ENCODE measurements around the gene CT55. TPM values are rescaled to one million over a fixed set of nuclear protein-coding genes. Genes with fewer than 3 reads are reported as not detected.

The CT55 gene
- total RNA-seq, 1 experiment from 2014 or later: not detected

DNA sequence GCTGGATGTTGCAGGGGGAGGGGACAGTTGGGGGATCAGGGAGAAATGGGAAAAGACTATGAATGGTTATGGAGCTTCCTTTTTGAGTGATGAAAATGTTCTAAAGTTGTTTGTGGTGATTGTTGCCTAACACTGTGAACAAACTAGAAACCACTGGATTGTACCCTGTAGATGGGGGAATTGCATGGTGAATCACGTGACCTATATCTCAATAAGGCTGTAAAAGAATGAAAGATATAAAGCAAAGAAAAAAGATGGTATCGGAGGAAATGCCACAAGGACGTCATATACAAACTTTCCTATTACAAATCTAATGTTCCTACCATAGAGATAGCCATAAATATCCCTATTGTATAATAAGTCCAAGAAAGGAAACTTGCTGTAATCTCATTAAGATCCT, 20.6 kb upstream of the CT55 start:
- no peak overlapping the region for H3K27ac Mint-ChIP-seq (ENCODE audit: unreplicated experiment)
- no peaks in the 10 kb centered on the region for H3K9me3 Mint-ChIP-seq (ENCODE audit: unreplicated experiment)
- POLR2A ChIA-PET: no interaction called here
- H3K27me3 Mint-ChIP-seq (ENCODE audit: insufficient read depth, unreplicated experiment): peaks cover 12% of the 10 kb centered on the region
- BruUV-seq (replicated peaks): no TSS peak
- H3K36me3 Mint-ChIP-seq (ENCODE audit: insufficient read depth, unreplicated experiment): no peaks in the 10 kb centered on the region
- H3K4me3 Mint-ChIP-seq (ENCODE audit: unreplicated experiment): no peak overlapping the region
- no peaks in the 10 kb centered on the region for H3K4me1 Mint-ChIP-seq (ENCODE audit: low read depth, unreplicated experiment)
- no peaks in the 10 kb centered on the region for H3K36me3 ChIP-seq (ENCODE audit: control insufficient read depth, insufficient read depth, low read length)
- no peak for DNase-seq
- no peaks in the 10 kb centered on the region for H3K9me3 ChIP-seq
- no peaks in the 10 kb centered on the region for H3K27me3 ChIP-seq (replicated peaks; ENCODE audit: control insufficient read depth, insufficient read depth, low read length)
- TF ChIP-seq, protein P1, sequence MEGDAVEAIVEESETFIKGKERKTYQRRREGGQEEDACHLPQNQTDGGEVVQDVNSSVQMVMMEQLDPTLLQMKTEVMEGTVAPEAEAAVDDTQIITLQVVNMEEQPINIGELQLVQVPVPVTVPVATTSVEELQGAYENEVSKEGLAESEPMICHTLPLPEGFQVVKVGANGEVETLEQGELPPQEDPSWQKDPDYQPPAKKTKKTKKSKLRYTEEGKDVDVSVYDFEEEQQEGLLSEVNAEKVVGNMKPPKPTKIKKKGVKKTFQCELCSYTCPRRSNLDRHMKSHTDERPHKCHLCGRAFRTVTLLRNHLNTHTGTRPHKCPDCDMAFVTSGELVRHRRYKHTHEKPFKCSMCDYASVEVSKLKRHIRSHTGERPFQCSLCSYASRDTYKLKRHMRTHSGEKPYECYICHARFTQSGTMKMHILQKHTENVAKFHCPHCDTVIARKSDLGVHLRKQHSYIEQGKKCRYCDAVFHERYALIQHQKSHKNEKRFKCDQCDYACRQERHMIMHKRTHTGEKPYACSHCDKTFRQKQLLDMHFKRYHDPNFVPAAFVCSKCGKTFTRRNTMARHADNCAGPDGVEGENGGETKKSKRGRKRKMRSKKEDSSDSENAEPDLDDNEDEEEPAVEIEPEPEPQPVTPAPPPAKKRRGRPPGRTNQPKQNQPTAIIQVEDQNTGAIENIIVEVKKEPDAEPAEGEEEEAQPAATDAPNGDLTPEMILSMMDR (IDR thresholded peaks at IDR 0.05; ENCODE audit: insufficient read depth in 1 of 2, low read depth in 1 of 2, low read length in 1 of 2, severe bottlenecking in 1 of 2, unreplicated experiment in 1 of 2): no peak
- intact Hi-C loops (cut with micrococcal nuclease; ENCODE audit: unreplicated experiment): no loop called here
- CTCF ChIA-PET: no interaction called here
- no peak overlapping the region for H3K4me3 ChIP-seq (ENCODE audit: low read depth, low read length)
- H3K4me1 ChIP-seq: no peaks in the 10 kb centered on the region

DNA sequence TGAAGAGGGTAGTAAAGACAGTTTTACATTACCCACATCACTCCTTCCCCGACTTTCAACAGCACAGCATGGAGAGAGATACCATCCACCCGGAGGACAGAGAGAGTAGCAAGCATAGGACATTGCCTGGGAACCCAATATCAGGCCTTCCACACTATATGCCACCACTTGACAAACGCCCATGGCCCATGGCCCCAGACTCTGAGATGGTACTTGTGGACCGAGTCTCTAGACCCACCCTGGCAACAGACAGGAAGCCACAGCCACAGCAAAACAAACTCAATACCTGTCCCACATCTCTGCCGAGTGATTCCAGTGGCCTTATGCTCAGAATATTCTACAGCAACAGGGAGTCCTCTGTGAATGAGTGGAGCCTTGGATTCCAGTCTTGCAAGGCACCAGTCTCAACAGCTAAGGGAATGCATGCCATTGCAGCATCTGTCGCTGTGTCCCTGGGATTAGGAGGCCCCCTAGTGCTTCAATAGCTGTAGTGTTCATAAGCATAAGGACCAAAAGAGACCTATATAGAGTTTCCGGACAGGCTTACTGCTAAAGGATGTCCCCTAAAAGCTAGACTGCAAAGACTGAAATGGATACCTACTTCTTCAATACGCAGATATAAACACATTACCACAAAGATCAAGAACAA, 14.7 kb upstream of the CT55 start:
- CTCF ChIA-PET: interaction anchor here (0.6 to 1.1 kb wide), 3 partner anchors 74 to 390 kb away, joined by 3 to 15 read pairs (median 6); no protein-coding TSS in a partner anchor
- DNase-seq: peak; percentile 46 to 48
- Mint-ChIP-seq H3K36me3 (ENCODE audit: insufficient read depth, unreplicated experiment) (no peaks in the 10 kb centered on the region), H3K27ac (ENCODE audit: unreplicated experiment) (no peak overlapping the region), H3K27me3 (ENCODE audit: insufficient read depth, unreplicated experiment) (peaks cover 23% of the 10 kb centered on the region), H3K4me1 (ENCODE audit: low read depth, unreplicated experiment) (no peaks in the 10 kb centered on the region), H3K4me3 (ENCODE audit: unreplicated experiment) (no peak overlapping the region), H3K9me3 (ENCODE audit: unreplicated experiment) (no peaks in the 10 kb centered on the region)
- no peaks in the 10 kb centered on the region for H3K4me1 ChIP-seq
- POLR2A ChIA-PET: no interaction called here
- H3K36me3 ChIP-seq (ENCODE audit: control insufficient read depth, insufficient read depth, low read length): no peaks in the 10 kb centered on the region
- TF ChIP-seq, protein P1 (IDR thresholded peaks at IDR 0.05; ENCODE audit: insufficient read depth in 1 of 2, low read depth in 1 of 2, low read length in 1 of 2, severe bottlenecking in 1 of 2, unreplicated experiment in 1 of 2): peak; percentile 34 to 68
- intact Hi-C loops (cut with micrococcal nuclease; ENCODE audit: unreplicated experiment): loop anchor here (1.0 kb wide), 2 partner anchors 120 to 221 kb away; no protein-coding TSS in a partner anchor
- no peak overlapping the region for H3K4me3 ChIP-seq (ENCODE audit: low read depth, low read length)
- H3K9me3 ChIP-seq: no peaks in the 10 kb centered on the region
- no peaks in the 10 kb centered on the region for H3K27me3 ChIP-seq (replicated peaks; ENCODE audit: control insufficient read depth, insufficient read depth, low read length)
- BruUV-seq (replicated peaks): no TSS peak

DNA sequence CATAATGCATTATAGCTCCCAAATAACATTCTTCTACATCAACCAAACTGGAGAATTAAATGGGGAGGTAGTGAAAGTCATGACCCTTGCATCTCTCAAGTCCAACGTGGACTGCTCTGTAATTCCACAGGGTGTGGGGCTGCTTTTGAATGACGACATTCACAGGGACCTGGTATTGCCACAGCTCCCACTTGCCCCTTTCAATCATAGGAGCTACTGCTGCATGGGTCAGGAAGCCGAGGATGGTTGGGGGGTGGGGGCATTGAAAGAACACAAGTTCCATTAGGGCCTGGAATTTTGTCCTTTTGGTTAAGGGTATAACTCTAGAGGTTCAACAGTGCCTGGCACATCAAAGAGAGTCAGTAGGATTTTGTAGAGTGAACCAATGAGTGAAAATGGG, 7.4 kb upstream of the CT55 start:
- Mint-ChIP-seq H3K27ac (ENCODE audit: unreplicated experiment) (no peak overlapping the region), H3K36me3 (ENCODE audit: insufficient read depth, unreplicated experiment) (no peaks in the 10 kb centered on the region), H3K9me3 (ENCODE audit: unreplicated experiment) (no peaks in the 10 kb centered on the region), H3K4me3 (ENCODE audit: unreplicated experiment) (no peak overlapping the region), H3K4me1 (ENCODE audit: low read depth, unreplicated experiment) (no peaks in the 10 kb centered on the region), H3K27me3 (ENCODE audit: insufficient read depth, unreplicated experiment) (peaks cover 26% of the 10 kb centered on the region)
- TF ChIP-seq, protein P1 (IDR thresholded peaks at IDR 0.05; ENCODE audit: insufficient read depth in 1 of 2, low read depth in 1 of 2, low read length in 1 of 2, severe bottlenecking in 1 of 2, unreplicated experiment in 1 of 2): no peak
- H3K27me3 ChIP-seq (replicated peaks; ENCODE audit: control insufficient read depth, insufficient read depth, low read length): no peaks in the 10 kb centered on the region
- ChIA-PET CTCF (no interaction called here), POLR2A (no interaction called here)
- no TSS peak for BruUV-seq (replicated peaks)
- H3K36me3 ChIP-seq (ENCODE audit: control insufficient read depth, insufficient read depth, low read length): no peaks in the 10 kb centered on the region
- H3K9me3 ChIP-seq: no peaks in the 10 kb centered on the region
- no peaks in the 10 kb centered on the region for H3K4me1 ChIP-seq
- intact Hi-C loops (cut with micrococcal nuclease; ENCODE audit: unreplicated experiment): no loop called here
- H3K4me3 ChIP-seq (ENCODE audit: low read depth, low read length): no peak overlapping the region
- DNase-seq: no peak
